Sigmoid colon (tissue), 7 donors: ENCODE results near the gene NEURL1B. TPM values are rescaled to one million over a fixed set of nuclear protein-coding genes. Genes with fewer than 3 reads are reported as not detected.

ENCODE experiments used
- DNase-seq: peaks from one replicate; pipeline ENCODE4 v3.0.0-alpha.2; 2019
- H3K27ac ChIP-seq, 4 donors: fragments of 200-600 bp; sonication (generic); one replicate each; pipeline ENCODE4 v1.5.1; 2016 to 2019; ENCODE audit warnings: mild to moderate bottlenecking in 1 of 4
- H3K27me3 ChIP-seq, 3 donors: fragments of 200-600 bp; sonication (generic); one replicate each; pipeline ENCODE4 v1.5.1; 2019; ENCODE audit warnings: mild to moderate bottlenecking in 1 of 3
- H3K36me3 ChIP-seq, 4 donors: fragments of 200-600 bp; sonication (generic); one replicate each; pipeline ENCODE4 v1.5.1; 2016 to 2019
- H3K4me1 ChIP-seq, 4 donors: fragments of 200-600 bp; sonication (generic); one replicate each; pipeline ENCODE4 v1.5.1; 2017 to 2019
- H3K4me3 ChIP-seq, 4 donors: fragments of 200-600 bp; sonication (generic); one replicate each; pipeline ENCODE4 v1.5.1; 2017 to 2019; ENCODE audit warnings: mild to moderate bottlenecking in 2 of 4, moderate library complexity in 1 of 4
- H3K9me3 ChIP-seq, 4 donors: fragments of 200-600 bp in 3 of 4; sonication (generic) in 3 of 4; one replicate each; pipeline versions ENCODE4 v1.5.1 to v1.6.1; 2013 to 2019
- EP300 ChIP-seq, 4 donors: sonication (generic); formaldehyde crosslinking; IDR thresholded peaks; one replicate each; pipeline ENCODE4 v1.6.1; 2017; ENCODE audit warnings: antibody characterized with exemption in 4 of 4
- POLR2A ChIP-seq, 2 donors: fragments of 450-650 bp; IDR thresholded peaks; one replicate each; pipeline ENCODE4 v1.6.1; 2016; ENCODE audit warnings: antibody characterized with exemption in 2 of 2, mild to moderate bottlenecking in 2 of 2, moderate library complexity in 2 of 2
- POLR2AphosphoS5 ChIP-seq, 4 donors: sonication (generic); formaldehyde crosslinking; IDR thresholded peaks; one replicate each; pipeline ENCODE4 v1.6.1; 2017; ENCODE audit warnings: antibody characterized with exemption in 4 of 4
- WGBS, 2 donors: extraction: QIAGEN DNeasy Blood & Tissue Kit; methylation state at CpG; one replicate each; pipeline ENCODE4 v1.1.7; 2013; 5-methylcytosine and 5-hydroxymethylcytosine counted together
- intact Hi-C: fragments of 100-400 bp; cut with DNase I; formaldehyde crosslinking; loops from one replicate; pipeline ENCODE4 v1.15.1; 2023
- polyA plus RNA-seq, 3 donors: library from polyadenylated mRNA; stranded (reverse); fragments of 200-250 nt; gene quantifications; one replicate each; pipeline ENCODE4 v1.2.3, GENCODE V29; 2013
- total RNA-seq, 4 donors: library from RNA; depleted of rRNA; stranded (reverse); fragments of >200 nt; gene quantifications; one replicate each; pipeline ENCODE4 v1.1.0, GENCODE V29; 2016
- TF ChIP-seq, protein P1 (sequence below), 4 experiments: fragments of 450-650 bp in 3 of 4; fragments of 200-600 bp in 1 of 4; IDR thresholded peaks; one replicate each; pipeline ENCODE4 v1.5.1; 2016 to 2019; ENCODE audit warnings: antibody characterized with exemption in 4 of 4, mild to moderate bottlenecking in 3 of 4, moderate library complexity in 2 of 4
- donor health status: healthy with polysubstance abuse.
- donor health status: Bipolar disorder and iron deficiency.
- donor health status: healthy.

Gene NEURL1B
- total and polyA plus RNA-seq, 7 donors: 12.6 to 53.2 (median 32.9) TPM

DNA sequence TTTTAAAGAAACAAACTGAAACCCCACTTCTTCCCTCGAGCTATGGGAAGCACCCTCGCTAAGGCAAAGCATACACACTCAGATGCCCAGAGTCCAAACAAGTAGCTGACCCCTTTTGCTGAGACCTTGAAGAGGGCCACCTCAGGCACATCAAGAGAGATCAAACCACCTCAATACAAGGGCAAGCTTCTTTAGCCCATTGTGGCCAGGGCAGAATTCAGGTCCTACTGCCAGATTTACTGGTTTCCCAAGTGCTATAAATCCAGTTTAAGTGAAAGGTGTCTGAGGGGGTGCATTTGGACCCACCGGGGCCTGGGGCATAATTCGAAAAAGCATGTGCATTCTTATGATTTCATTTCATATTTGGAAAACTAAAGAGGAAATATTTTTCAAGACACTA lies 40.4 kb downstream of the NEURL1B start:
- intact Hi-C loops: no loop called here

DNA sequence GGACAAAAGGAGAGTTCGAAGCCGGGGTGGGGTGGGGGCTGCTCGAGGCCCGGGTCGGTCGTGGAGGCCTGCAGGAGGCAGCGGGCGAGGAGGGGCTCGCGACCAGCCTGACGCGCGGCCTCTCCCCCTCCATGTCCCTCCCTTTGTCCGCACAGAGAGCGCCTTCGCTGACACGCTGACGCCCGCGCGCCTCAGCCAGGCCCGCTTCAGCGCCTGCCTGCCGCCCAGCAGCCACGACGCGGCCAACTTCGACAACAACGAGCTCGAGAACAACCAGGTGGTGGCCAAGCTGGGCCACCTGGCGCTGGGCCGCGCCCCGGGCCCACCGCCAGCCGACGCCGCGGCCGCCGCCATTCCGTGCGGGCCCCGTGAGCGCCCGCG lies 42.2 kb downstream of the NEURL1B start:
- H3K36me3 ChIP-seq: peaks cover 0 to 32% (median 17%) of the 10 kb centered on the region in 4 donors
- H3K27ac ChIP-seq: no peak overlapping the region
- H3K4me1 ChIP-seq: peaks cover 0 to 57% (median 53%) of the 10 kb centered on the region in 4 donors
- no peaks in the 10 kb centered on the region for H3K9me3 ChIP-seq
- TF ChIP-seq EP300 (IDR thresholded peaks at IDR 0.05) (no peak), POLR2AphosphoS5 (IDR thresholded peaks at IDR 0.05) (peak in 1 of 4 donors; percentile 4)
- no peak overlapping the region for H3K4me3 ChIP-seq
- intact Hi-C loops: no loop called here
- WGBS, 2 donors: 85 to 95% methylated on average over 47 of the region's 47 CpGs
- no peaks in the 10 kb centered on the region for H3K27me3 ChIP-seq
- DNase-seq: no peak

More for the DNA sequence above, 40.4 kb downstream of the NEURL1B start:
- 93 to 96% methylated on average over 4 of the region's 4 CpGs for WGBS, 2 donors
- H3K36me3 ChIP-seq: peaks cover 2 to 30% (median 14%) of the 10 kb centered on the region in 4 donors
- H3K9me3 ChIP-seq: no peaks in the 10 kb centered on the region
- peak overlapping the region in 1 of 4 donors; percentile 69 for H3K27ac ChIP-seq
- peaks cover 0 to 54% (median 42%) of the 10 kb centered on the region in 4 donors for H3K4me1 ChIP-seq
- TF ChIP-seq EP300 (IDR thresholded peaks at IDR 0.05) (no peak), POLR2A (IDR thresholded peaks at IDR 0.05) (no peak), POLR2AphosphoS5 (IDR thresholded peaks at IDR 0.05) (no peak)
- TF ChIP-seq, protein P1, sequence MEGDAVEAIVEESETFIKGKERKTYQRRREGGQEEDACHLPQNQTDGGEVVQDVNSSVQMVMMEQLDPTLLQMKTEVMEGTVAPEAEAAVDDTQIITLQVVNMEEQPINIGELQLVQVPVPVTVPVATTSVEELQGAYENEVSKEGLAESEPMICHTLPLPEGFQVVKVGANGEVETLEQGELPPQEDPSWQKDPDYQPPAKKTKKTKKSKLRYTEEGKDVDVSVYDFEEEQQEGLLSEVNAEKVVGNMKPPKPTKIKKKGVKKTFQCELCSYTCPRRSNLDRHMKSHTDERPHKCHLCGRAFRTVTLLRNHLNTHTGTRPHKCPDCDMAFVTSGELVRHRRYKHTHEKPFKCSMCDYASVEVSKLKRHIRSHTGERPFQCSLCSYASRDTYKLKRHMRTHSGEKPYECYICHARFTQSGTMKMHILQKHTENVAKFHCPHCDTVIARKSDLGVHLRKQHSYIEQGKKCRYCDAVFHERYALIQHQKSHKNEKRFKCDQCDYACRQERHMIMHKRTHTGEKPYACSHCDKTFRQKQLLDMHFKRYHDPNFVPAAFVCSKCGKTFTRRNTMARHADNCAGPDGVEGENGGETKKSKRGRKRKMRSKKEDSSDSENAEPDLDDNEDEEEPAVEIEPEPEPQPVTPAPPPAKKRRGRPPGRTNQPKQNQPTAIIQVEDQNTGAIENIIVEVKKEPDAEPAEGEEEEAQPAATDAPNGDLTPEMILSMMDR (IDR thresholded peaks at IDR 0.05): no peak
- H3K27me3 ChIP-seq: no peaks in the 10 kb centered on the region
- H3K4me3 ChIP-seq: no peak overlapping the region
- no peak for DNase-seq

DNA sequence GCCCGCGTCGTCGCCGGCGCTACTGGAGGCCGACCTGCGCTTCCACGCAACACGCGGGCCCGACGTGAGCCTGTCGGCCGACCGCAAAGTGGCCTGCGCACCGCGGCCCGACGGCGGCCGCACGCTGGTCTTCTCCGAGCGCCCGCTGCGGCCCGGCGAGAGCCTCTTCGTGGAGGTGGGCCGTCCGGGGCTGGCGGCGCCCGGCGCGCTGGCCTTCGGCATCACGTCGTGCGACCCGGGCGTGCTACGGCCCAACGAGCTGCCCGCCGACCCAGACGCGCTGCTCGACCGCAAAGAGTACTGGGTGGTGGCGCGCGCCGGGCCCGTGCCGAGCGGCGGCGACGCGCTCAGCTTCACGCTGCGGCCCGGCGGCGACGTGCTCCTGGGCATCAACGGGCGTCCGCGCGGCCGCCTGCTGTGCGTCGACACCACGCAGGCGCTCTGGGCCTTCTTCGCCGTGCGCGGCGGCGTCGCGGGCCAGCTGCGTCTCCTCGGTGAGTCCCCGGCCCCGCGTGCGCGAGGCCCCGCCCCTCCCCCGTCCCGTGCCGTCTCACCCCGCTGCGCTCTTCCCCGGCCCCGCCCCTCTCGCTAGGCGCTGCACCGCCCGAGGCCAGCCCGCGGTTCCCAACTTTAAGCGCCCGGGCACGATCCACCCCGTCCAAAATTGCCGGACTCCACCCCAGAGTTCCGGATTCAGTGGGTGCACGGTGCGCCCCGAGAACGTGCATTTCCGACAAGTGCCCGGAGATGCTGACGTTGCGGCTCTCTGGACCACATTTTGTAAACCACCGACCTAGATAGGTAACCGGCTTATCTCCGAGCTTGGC lies 42.8 kb downstream of the NEURL1B start:
- TF ChIP-seq, protein P1 (IDR thresholded peaks at IDR 0.05): no peak
- TF ChIP-seq EP300 (IDR thresholded peaks at IDR 0.05) (no peak), POLR2AphosphoS5 (IDR thresholded peaks at IDR 0.05) (no peak), POLR2A (IDR thresholded peaks at IDR 0.05) (no peak)
- 66 to 92% methylated on average over 125 of the region's 125 CpGs for WGBS, 2 donors
- no peak for DNase-seq
- H3K36me3 ChIP-seq: peaks cover 0 to 32% (median 17%) of the 10 kb centered on the region in 4 donors
- H3K4me1 ChIP-seq: peaks cover 0 to 57% (median 53%) of the 10 kb centered on the region in 4 donors
- intact Hi-C loops: no loop called here
- no peak overlapping the region for H3K4me3 ChIP-seq
- peak overlapping the region in 3 of 4 donors; percentile 62 to 83 (median 82) for H3K27ac ChIP-seq
- no peaks in the 10 kb centered on the region for H3K27me3 ChIP-seq
- no peaks in the 10 kb centered on the region for H3K9me3 ChIP-seq

DNA sequence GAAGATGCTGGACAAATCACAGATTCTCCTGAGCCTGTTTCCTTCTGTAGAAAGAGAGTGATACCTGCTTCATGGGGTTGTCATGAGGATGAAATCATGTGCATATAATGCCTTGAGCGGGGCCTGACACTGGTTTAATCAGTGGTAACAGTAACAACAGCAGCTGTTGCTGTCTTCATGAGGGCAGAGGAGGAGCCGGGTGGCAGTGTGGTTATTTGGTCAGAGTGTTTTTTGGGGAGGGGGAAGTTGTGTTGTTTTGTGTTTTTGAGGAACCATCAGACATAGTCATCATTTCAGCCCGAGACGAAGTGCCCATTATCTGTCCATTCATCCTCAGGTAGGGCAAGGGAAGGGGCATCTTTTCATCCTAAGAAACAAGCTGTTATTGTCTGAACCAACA lies 44.0 kb downstream of the NEURL1B start:
- peaks cover 0 to 41% (median 17%) of the 10 kb centered on the region in 4 donors for H3K36me3 ChIP-seq
- TF ChIP-seq EP300 (IDR thresholded peaks at IDR 0.05) (no peak), POLR2A (IDR thresholded peaks at IDR 0.05) (no peak), POLR2AphosphoS5 (IDR thresholded peaks at IDR 0.05) (no peak)
- TF ChIP-seq, protein P1 (IDR thresholded peaks at IDR 0.05): no peak
- H3K9me3 ChIP-seq: no peaks in the 10 kb centered on the region
- peaks cover 0 to 57% (median 53%) of the 10 kb centered on the region in 4 donors for H3K4me1 ChIP-seq
- H3K27me3 ChIP-seq: no peaks in the 10 kb centered on the region
- peak overlapping the region in 3 of 4 donors; percentile 62 to 83 (median 82) for H3K27ac ChIP-seq
- no peak for DNase-seq
- no peak overlapping the region for H3K4me3 ChIP-seq
- 90 to 97% methylated on average over 4 of the region's 4 CpGs for WGBS, 2 donors
- intact Hi-C loops: no loop called here

DNA sequence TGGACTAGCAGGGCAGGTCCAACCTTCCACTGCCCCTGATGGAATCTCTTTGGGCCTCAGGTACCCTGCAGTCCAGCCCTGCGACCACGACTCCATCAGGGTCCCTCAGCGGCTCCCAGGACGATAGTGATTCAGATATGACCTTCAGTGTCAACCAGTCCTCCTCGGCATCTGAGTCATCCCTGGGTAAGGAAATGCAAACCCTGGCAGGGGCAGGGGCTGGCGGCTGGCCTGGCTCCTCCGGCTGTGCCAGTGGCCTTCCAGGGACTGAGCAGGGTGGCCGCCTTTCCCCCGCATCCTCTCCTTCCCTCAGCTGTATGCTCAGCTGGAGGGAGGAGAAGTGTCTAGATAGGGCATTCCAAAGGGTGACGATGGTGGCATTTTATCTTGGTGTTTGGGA lies 45.0 kb downstream of the NEURL1B start:
- Histone ChIP-seq H3K4me1 (peaks cover 0 to 55% (median 52%) of the 10 kb centered on the region in 4 donors), H3K9me3 (no peaks in the 10 kb centered on the region), H3K4me3 (no peak overlapping the region), H3K36me3 (peaks cover 0 to 41% (median 17%) of the 10 kb centered on the region in 4 donors), H3K27ac (peak overlapping the region; percentile 40 to 83 (median 72)), H3K27me3 (no peaks in the 10 kb centered on the region)
- WGBS, 2 donors: 92 to 96% methylated on average over 10 of the region's 10 CpGs
- DNase-seq: no peak
- intact Hi-C loops: no loop called here
- TF ChIP-seq, protein P1 (IDR thresholded peaks at IDR 0.05): no peak
- no peak for TF ChIP-seq EP300 (IDR thresholded peaks at IDR 0.05)
- TF ChIP-seq POLR2A (IDR thresholded peaks at IDR 0.05): no peak
- no peak for TF ChIP-seq POLR2AphosphoS5 (IDR thresholded peaks at IDR 0.05)
